NCI-H82 treated with DMSO at 0.1 percent for 48 hours (cell line): Measurements from ENCODE around the gene UCP1.

Experiments
- DNase-seq: peaks from one replicate; lab custom pipeline; 2025; ENCODE audit not compliant: unreplicated experiment; lab: John Stamatoyannopoulos, UW

Gene UCP1, protein sequence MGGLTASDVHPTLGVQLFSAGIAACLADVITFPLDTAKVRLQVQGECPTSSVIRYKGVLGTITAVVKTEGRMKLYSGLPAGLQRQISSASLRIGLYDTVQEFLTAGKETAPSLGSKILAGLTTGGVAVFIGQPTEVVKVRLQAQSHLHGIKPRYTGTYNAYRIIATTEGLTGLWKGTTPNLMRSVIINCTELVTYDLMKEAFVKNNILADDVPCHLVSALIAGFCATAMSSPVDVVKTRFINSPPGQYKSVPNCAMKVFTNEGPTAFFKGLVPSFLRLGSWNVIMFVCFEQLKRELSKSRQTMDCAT

DNA sequence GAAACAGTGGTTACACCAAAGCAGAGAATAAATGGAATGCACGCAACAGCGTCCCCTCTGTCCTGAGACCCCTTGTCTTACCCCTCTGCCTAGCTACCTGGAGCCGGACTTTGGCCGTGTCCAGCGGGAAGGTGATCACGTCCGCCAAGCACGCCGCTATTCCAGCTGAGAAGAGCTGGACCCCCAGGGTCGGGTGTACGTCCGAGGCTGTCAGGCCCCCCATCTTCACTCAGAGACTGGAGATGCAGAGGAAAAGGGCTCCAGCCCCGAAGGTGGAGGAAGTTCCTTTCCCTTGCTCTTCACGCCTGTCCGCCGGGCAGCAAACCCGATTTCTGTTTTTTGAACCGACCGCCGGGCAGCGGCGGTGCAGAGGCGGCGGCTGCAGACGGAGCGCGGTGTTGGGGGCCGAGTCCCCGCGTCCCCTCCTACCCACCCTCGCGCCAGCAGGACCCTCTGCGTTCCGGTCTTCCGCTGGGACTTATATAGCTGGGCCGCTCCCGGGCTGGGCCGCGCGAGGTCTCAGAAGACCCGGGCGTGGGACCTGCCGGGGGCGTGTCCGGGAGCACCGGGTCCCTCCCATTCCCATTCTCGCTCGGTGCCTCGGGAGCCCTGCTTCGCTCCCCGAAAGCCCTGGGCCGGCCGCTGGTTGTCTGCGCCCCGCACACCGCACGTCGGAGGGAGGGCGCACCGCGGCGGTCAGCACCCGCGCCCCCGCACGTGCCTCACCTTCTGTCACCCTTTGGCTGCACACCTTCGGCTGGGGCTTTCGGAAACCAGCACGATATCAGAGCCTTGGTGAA is at the start of gene UCP1:
Gene UCP1 (minus strand): TSS at position 455 of the 800 bp plus-strand sequence. CDS start 232 bp downstream, at position 223.
- no peak for DNase-seq

DNA sequence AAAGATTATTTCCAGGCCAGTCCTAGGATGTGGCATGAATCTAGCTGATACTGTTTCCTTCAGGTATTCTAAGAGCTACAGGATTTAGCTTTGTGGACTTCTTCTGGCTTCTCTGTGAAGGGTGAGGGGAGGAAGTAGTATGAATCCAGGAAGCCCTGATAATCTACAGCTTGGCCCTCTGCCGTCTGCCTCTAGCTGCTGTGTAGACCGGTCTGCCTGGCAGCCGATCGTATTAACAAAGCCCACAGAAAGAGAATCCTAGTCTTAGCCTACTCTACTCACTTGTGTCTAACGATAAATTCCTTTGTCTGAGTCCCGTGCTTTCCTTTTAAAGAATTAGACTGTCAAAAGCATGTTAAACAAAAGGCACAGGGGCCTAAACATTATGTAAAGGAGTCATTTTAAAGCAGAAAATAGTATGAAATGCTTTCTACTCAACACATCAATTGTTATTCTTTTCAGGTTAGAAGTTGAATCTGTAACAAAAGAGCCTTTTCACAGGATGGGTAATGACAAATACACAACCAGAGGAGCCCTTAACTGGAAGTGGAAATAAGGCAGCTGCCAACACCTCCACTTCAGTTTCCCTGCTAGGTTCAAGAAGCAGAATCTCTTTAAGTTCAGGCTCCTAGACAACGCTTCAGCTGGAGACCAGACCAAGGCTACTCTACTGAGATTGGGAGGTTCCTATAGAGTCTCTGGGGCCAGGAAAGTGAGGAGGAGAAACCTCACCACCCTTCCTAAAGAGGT is 48.9 kb upstream of the UCP1 start:
- DNase-seq: no peak

DNA sequence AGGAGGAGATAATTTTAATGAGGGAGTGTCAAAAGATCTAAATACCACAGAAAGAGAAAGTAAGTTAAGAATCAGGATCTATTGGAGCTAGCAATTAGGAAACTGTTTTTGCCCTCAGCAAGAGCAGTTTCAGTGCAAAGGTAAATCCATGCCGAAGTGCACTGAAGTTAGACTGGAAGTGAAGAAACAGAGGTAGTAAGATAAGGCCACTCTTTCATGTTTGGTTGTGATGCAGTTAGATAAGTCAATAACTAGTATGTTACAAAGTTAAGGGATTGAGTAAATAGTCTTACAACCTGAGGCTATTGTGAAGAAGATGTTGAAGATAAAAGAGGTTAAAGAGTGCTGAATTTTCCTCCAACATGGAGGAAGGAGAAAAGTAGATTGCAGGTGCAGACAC is 46.7 kb upstream of the UCP1 start:
- no peak for DNase-seq

DNA sequence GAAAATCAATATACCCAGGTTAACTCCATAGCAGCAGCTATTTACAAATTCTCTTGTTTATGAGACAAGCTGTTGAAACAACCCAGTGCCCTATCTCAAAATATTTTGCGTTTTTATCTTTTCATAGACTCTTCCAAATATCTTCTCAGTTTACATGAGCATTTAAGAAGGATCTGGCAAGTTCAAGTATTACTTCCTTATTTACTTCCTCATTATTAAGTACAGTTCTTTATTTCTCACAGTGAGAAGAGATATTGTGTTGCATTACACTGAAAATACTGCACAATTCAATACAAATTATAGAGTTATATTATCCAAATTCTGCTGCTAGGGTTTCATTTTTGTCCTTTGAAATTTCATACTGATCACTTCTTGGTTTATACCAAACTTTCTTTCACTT is 43.6 kb upstream of the UCP1 start:
- DNase-seq: no peak

DNA sequence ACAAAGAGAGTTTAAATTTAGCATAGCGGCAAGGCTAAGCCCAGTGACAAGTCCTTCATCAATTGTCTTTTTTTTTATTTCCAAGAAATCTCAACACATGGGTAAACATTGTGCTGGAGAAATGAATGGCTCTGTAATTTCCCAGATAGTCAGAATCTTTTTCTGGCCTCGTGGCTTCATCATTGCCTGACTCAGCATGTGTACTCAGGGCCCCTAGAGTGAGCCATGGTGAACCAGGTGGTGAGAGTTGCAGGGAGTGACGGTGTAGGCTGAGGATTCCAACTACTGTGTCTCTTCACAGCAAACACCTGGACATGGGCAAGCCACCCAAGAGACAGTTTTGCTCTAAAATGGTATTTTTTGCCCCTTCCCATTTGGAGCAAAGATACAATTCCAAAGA is 43.1 kb upstream of the UCP1 start:
- DNase-seq: no peak

DNA sequence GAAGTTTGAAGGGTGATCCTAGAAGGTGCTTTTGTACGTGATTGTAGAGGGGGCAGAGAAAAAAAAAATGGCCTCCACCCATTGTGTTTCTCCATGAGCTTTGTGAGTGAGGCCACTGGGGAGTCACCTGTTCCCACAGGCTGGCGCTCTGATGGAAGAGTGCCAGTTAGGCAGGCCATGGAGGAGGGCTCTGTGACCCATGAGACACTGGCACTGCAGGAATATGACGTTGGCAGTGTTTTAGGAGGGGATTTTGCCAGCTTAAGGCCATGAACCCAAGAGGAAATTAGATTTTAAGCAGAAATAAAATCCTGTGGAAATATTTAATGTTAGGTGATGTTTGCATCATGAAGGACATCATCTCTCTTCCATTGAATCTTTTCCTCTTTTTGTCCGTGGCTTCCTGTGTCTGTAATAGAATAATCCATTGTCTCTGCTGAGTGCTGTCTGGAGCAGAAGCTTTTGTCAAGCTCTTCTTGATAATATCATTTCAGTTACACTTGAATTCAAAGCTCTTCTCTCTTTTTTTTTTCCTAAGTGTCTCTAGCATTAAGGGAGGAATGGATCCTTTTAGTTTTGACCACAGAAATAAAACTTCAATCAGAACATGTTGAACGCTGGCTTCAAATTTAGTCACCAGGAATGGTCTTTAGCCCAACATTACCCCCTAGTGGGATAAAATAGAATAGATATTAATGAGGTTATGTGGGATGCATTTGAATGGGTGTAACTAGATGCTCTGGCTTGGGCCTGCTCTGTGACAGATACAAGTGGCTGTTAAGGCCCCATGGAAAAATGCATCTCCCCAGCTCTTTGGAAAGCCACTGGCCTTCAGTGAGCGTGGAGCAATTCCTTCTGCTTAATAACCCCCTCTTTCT is 41.0 kb upstream of the UCP1 start:
- DNase-seq: peak; percentile 41

DNA sequence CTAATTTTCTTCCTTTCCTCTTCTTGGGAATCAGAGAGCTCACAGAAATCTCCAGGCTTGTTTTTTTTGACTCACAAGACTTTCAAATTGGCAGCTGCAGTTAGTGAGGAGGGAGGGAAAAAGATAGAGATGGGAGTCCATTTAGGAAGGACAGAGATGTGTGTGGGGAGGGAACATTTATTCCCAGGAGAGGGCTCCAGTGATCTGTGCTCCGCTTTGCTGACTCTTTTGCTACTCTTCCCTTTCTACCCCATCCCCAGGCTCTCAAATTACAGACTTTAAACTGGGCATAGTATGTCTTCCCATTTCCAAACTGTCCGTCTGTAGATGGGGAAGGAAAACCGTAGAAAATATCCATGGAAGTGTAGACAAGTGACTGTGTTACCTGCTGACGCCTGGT is 39.1 kb upstream of the UCP1 start:
- DNase-seq: no peak

DNA sequence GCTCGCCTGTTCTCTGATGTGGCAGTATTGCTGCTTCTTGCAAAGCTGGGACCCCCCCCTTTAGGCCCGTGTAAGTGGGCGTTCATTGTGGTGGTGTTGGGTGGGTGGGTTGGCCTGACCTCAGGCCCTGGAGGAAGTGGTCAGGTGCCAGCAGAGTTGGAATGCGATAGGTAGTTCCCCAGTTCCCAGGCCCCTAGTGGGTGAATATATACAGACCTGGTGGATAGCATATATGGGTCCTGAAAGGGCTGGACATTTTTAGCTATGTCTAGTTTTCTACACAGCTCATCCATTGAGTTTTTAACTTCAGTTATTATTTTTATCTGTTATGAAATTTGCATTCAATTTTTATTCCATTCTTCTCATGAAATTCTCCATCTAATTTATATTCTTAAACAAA is 35.8 kb upstream of the UCP1 start:
- DNase-seq: no peak

DNA sequence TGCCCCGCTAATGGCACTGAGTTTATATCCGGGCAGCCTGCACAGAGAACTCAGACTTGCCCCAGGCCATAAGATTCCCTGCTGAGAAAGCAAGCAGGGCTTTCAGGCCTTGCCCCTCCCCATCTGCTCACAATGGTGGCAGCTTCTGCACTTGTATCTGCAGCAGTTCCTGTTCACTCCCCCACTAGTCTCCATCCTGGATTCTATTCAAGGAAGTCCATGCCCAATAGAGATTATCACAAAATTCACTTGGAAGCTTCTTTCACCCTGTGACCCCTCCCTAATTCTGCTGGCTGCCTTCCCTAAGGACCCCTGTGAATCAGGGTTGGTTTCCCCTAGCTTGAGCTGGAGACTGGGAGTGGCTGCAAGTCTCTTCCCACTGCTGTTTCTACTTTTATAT is 34.5 kb upstream of the UCP1 start:
- DNase-seq: no peak

DNA sequence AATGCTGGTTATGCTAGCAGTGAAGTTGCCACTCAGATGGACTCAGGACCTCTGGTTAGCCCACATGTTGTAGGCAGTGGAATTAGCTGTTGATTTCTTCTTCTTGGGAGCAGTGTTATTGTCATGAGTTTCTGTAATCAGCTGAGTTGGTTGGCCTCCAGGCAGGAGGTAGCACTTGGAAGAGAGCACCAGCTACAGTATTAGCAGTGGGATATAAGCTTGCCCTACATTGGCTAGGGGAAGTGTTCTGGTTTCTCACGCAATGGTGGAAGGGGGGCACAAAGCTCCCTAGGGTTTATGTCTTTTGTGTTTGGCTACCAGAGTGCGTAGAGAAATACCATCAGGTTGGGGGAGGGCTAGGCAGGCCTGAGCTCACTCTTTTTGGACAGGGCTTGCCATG is 34.0 kb upstream of the UCP1 start:
- no peak for DNase-seq

DNA sequence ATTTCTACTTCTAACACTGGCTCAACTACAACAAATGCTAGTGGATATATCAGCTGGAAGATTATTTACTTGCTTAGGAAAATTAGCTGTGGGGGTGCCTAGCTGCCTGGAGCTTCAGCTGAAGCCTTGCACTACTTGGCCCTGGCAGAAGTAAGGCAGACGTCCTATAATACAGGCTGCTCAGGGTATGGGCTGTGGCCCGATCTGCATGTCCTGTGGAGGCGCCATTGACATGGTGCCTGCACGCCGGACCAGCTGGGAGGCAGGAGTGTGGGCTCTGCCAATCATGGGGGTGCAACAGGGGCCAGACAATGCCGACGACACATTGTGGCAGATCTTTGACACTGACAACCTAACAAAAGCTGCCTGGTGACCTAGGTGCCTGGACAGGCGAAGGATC is 31.6 kb upstream of the UCP1 start:
- no peak for DNase-seq

DNA sequence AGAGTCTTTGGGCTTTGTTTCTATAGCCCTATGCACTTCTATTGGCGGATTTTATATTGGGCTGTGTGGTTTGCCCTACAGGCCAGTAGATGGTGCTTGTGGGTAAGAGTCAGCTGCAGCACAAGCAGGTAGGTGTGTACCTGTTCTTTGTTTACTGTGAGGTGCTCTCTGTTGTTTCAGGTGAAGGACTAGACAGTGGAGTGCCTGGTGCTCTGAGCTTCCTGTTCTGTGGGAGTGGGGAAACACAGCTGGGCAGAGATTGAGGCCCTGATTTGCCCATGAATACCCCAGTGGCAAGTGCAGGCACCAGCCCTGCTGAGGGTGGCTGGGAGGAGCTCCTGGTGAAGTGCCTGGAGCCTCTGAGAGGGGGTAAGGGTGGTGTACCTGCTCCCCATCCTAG is 26.3 kb upstream of the UCP1 start:
- no peak for DNase-seq

DNA sequence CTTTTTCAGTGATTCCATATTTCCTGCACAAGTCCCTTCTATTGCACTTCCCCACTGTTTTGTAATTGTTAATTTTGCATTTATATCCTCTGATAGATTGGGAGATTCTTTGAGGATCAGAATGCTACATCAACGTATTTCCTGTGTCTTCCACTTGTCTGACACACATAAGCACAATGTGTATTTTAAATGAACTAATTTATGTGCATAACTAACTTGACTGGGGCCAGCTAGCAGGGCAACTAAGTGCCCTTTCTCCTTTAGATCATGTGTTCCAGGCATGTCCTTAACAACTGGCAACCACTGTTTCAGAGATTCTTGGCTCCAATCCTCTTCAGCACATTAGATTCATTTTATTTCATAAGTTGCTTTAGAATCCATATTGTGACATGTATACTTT is 15.7 kb upstream of the UCP1 start:
- no peak for DNase-seq

DNA sequence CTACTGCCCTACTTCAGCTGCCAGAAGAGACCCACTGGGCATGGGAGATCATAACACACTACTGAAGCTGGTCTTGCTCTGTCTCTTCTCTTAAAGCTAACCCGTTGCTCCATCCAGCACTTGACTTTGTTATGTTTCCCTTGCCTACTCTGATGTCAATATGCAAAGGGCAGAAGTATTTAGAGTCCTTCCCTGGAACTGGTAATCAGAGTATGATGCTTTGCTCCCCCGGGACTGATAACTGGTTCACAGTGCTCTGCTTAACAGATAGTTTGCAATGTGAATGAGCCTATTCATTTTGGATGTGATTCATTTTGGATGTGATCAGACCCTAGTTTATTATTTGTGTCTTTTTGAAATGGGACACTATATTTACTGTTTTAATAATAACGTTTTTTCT is 12.3 kb upstream of the UCP1 start:
- no peak for DNase-seq

DNA sequence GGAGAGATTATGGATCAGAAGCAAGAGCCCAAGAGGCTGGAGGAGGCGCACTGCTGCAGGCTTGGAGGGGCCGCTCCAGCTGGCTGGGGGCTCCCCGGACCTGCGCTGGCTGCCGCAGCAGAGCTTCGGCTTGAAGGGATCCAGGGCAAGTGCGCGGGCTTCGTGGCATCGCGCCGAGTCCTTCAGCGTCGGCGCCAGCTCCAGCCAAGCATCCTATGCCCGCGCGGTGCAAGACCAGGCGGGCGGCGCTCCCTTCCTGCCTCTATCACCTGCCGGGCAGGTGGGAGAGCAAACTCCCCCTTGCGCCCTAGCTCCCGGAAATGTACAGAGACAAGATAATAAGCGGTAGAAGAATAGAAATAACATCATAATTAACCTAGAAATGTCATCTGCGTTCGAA is 10.5 kb upstream of the UCP1 start:
- DNase-seq: no peak

DNA sequence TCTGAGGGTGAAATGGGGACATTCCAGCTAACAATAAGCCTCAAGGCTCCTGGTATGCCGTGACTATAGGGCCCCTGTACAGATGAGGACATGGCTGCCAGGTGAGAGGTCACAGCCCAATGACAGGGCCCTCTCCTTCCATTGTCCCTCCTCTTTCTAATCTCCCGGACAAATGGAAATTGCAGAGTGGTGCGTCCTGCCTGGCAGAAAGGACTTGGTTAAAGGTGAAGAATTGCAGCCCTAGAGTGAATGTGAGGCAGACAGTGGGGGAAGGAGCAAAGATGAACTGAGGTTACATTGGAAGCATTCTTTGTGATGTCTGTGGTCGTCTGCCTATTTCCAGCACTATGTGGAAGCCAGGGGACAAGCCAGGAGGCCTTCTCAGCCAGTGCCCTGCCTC is 6.7 kb upstream of the UCP1 start:
- DNase-seq: no peak

DNA sequence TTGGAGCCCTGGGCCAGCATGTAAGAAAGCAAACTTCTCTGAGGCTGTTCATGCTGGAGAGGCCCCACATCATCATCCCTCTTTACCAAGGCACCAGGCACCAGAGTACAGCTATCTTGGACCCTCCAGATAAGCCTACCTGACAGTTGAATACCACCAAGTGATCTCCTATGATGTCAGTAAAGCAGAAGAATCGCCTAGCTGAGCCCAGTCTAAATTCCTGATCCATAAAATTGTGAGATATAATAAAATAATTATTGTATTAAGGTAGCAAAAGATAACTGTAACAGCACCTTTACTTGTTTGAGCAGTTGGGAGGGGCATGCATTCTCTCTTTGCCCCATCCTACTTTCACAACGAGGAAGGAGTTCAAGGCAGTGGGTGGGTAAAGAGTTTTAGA is 2.9 kb upstream of the UCP1 start:
- DNase-seq: no peak

DNA sequence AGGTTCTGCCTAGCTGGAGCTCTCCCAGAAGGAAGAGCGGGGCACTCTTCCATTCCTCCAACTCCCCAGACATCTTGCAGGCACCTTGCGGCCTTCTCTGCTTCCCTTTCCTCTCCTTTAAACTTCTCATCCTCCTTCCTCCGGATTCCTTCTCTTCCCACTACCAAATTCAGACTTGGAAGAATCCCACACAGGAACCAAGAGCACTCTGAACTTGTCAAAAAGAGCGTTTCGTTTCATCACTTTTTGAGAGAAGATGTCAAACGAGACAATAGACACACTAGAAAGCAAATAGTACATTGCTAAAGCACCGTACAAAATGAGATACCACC is 512 bp upstream of the UCP1 start:
- DNase-seq: no peak

DNA sequence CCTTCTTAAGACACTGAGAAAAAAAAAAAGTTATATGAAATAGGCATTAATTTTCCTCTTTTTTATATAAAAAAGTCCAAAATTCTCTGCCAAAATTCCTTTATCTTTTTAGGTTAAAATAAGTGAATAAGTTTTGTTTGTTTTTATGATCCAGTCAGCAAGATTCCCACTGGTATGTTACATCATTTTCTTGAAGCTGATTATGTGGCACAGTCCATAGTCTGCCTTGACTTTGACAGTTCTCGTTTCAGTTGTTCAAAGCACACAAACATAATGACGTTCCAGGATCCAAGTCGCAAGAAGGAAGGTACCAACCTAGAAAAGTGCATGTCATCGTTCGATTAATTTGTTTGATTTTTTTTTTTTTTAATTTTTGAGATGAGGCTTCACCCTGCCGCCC is 9.1 kb downstream of the UCP1 start:
- no peak for DNase-seq

DNA sequence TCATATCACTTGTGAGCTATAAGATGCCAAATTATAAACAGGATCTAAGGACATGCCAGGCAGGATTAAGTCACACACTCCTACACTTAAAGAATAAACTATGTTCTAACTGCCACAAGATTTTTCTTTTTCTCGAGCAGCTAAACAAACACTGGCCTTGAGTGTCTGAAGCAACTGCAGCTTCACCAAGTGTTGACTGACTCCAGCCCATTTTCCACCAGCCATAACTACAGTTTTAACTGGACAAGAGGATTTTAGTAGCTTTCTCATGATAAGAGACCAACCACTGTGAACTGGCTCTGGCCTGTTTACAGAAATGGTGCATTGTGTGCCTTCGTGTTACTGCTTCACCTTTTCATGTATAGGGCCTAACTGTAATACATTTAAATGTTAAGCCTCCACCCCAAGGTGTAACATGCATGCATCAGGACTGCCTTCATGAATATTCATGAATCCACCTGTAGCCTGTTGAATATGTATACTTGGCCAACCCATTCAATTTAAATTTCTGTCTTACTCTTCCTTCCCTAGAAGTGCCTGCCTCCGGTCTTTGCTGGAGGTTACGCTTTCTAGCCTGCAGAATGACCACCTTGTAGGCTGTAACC is 10.8 kb downstream of the UCP1 start:
- no peak for DNase-seq
